GM23338 (cell line): Measurements from ENCODE around the gene SHB. TPM values are rescaled to one million over a fixed set of nuclear protein-coding genes. Genes with fewer than 3 reads are reported as not detected.

Source experiments
- ATAC-seq: fragments of 200-7000 bp; cut with Tn5 transposase; 3 replicates; pipeline ENCODE4 v1.9.1; 2020
- DNase-seq: peaks from one replicate; pipeline ENCODE4 v3.0.0-alpha.2; 2015; ENCODE audit warnings: low spot score
- H2AFZ ChIP-seq: fragments of 200-600 bp; sonication (generic); 2 replicates; pipeline ENCODE4 v1.8.0; 2016; ENCODE audit warnings: antibody characterized with exemption, mild to moderate bottlenecking, moderate library complexity
- H3F3A ChIP-seq: fragments of 200-600 bp; sonication (generic); replicated peaks from 2 replicates; pipeline ENCODE4 v1.8.0; 2017; ENCODE audit warnings: antibody characterized with exemption, mixed run types, low read depth
- H3K27ac ChIP-seq: fragments of 200-600 bp; sonication (generic); 2 replicates; pipeline ENCODE4 v1.6.1; 2016; ENCODE audit warnings: low read depth
- H3K27me3 ChIP-seq: fragments of 200-600 bp; sonication (generic); 2 replicates; pipeline ENCODE4 v1.8.0; 2016; ENCODE audit warnings: mild to moderate bottlenecking, mixed run types, moderate library complexity; ENCODE audit not compliant: insufficient read depth
- H3K36me3 ChIP-seq: fragments of 200-600 bp; sonication (generic); 2 replicates; pipeline ENCODE4 v1.8.0; 2016; ENCODE audit warnings: mild to moderate bottlenecking; ENCODE audit not compliant: insufficient read depth
- H3K4me1 ChIP-seq: fragments of 200-600 bp; sonication (generic); 2 replicates; pipeline ENCODE4 v1.8.0; 2016; ENCODE audit warnings: mild to moderate bottlenecking, moderate library complexity; ENCODE audit not compliant: insufficient read depth
- H3K4me2 ChIP-seq: fragments of 200-600 bp; sonication (generic); 2 replicates; pipeline ENCODE4 v1.7.1; 2017; ENCODE audit warnings: mixed run types
- H3K4me3 ChIP-seq: fragments of 200-600 bp; sonication (generic); 2 replicates; pipeline ENCODE4 v1.6.1; 2016; ENCODE audit warnings: mixed run types
- H3K79me2 ChIP-seq: fragments of 200-600 bp; sonication (generic); replicated peaks from 2 replicates; pipeline ENCODE4 v1.8.0; 2017; ENCODE audit warnings: mild to moderate bottlenecking; ENCODE audit not compliant: insufficient read depth
- H3K9me2 ChIP-seq: fragments of 200-600 bp; sonication (generic); 2 replicates; pipeline ENCODE4 v1.8.0; 2017; ENCODE audit not compliant: insufficient read depth
- H4K20me1 ChIP-seq: fragments of 200-600 bp; sonication (generic); replicated peaks from 2 replicates; pipeline ENCODE4 v1.8.0; 2017; ENCODE audit warnings: mild to moderate bottlenecking; ENCODE audit not compliant: insufficient read depth
- H3K27ac Mint-ChIP-seq: 2 replicates; pipeline ENCODE4 v1.8.0; 2020; ENCODE audit warnings: inconsistent platforms, mild to moderate bottlenecking, moderate library complexity, mixed read lengths
- H3K27me3 Mint-ChIP-seq: 3 replicates; pipeline ENCODE4 v1.8.0; 2022; ENCODE audit warnings: low read depth, mild to moderate bottlenecking, moderate library complexity, mixed read lengths, inconsistent platforms; ENCODE audit not compliant: insufficient read depth, poor library complexity
- H3K36me3 Mint-ChIP-seq: 3 replicates; pipeline ENCODE4 v1.8.0; 2021; ENCODE audit warnings: low read depth, mild to moderate bottlenecking, inconsistent platforms, moderate library complexity, mixed read lengths
- H3K4me1 Mint-ChIP-seq: 3 replicates; pipeline ENCODE4 v1.8.0; 2020; ENCODE audit warnings: mild to moderate bottlenecking, inconsistent platforms, mixed read lengths
- H3K4me3 Mint-ChIP-seq: 3 replicates; pipeline ENCODE4 v1.8.0; 2021; ENCODE audit warnings: moderate library complexity, mild to moderate bottlenecking, inconsistent platforms, mixed read lengths
- H3K9me3 Mint-ChIP-seq: 3 replicates; pipeline ENCODE4 v1.8.0; 2020; ENCODE audit warnings: moderate library complexity, mild to moderate bottlenecking, inconsistent platforms, mixed read lengths
- CREB1 ChIP-seq: fragments of 250-450 bp; sonication (Bioruptor Pico); IDR thresholded peaks from 2 replicates; pipeline ENCODE4 v1.5.0; 2020; ENCODE audit warnings: low read depth, mild to moderate bottlenecking, moderate library complexity
- ETS1 ChIP-seq: IDR thresholded peaks from 2 replicates; pipeline ENCODE4 v1.6.1; 2016; ENCODE audit warnings: antibody characterized with exemption
- EZH2phosphoT487 ChIP-seq: fragments of 200-600 bp; sonication (generic); IDR thresholded peaks from one replicate; pipeline ENCODE4 v1.8.1; 2018; ENCODE audit warnings: antibody characterized with exemption; ENCODE audit not compliant: unreplicated experiment
- NANOG ChIP-seq: IDR thresholded peaks from 2 replicates; pipeline ENCODE4 v1.6.1; 2016; ENCODE audit warnings: antibody characterized with exemption, borderline replicate concordance
- POLR2AphosphoS5 ChIP-seq: IDR thresholded peaks from 2 replicates; pipeline ENCODE4 v1.6.1; 2016; ENCODE audit warnings: antibody characterized with exemption, low read depth
- REST ChIP-seq: IDR thresholded peaks from one replicate; pipeline ENCODE4 v1.6.1; 2018; ENCODE audit warnings: antibody characterized with exemption; ENCODE audit not compliant: unreplicated experiment
- STAT1 ChIP-seq: IDR thresholded peaks from one replicate; pipeline ENCODE4 v1.6.1; 2016; ENCODE audit warnings: antibody characterized with exemption; ENCODE audit not compliant: unreplicated experiment
- polyA plus RNA-seq: library from polyadenylated mRNA; unstranded; fragments of >200 nt; fragmentation: Nextera tagmentation; extraction: Ambion mirVana; gene quantifications from 2 replicates; pipeline ENCODE4 v1.2.1, GENCODE V29; 2016
- total RNA-seq: library from RNA; depleted of rRNA; stranded (reverse); fragments of >200 nt; shearing (Covaris generic); gene quantifications from 2 replicates; pipeline ENCODE4 v1.2.3, GENCODE V29; 2014

Gene SHB
- total and polyA plus RNA-seq, 2 experiments from 2014 or later = 1.5 to 14.0 TPM

GRCh38 chr9:37870799-37871176 is 198.2 kb downstream of the SHB start:
- Histone ChIP-seq H3K36me3 (no peaks in the 10 kb centered on the region), H3K4me1 (no peaks in the 10 kb centered on the region), H3K27me3 (no peaks in the 10 kb centered on the region), H3K4me3 (no peak overlapping the region), H4K20me1 (no peaks in the 10 kb centered on the region), H3K27ac (no peak overlapping the region), H3K79me2 (no peaks in the 10 kb centered on the region), H3K9me2 (no peaks in the 10 kb centered on the region; the same call in 1 of the 2 replicates), H3F3A (no peaks in the 10 kb centered on the region), H3K4me2 (no peak overlapping the region), H2AFZ (no peak overlapping the region)
- no peak for DNase-seq
- peaks cover under 1% of the 10 kb centered on the region; the same call in 2 of the 3 replicates for H3K9me3 Mint-ChIP-seq
- no peaks in the 10 kb centered on the region for H3K4me1 Mint-ChIP-seq
- no peak for TF ChIP-seq ETS1
- no peak for TF ChIP-seq STAT1
- no peak for TF ChIP-seq NANOG
- no peak for TF ChIP-seq REST
- H3K4me3 Mint-ChIP-seq = no peak overlapping the region
- H3K27me3 Mint-ChIP-seq = no peaks in the 10 kb centered on the region
- H3K27ac Mint-ChIP-seq = no peak overlapping the region
- H3K36me3 Mint-ChIP-seq = peaks cover 5% of the 10 kb centered on the region; the same call in 2 of the 3 replicates
- no peak for ATAC-seq

- no peaks in the 10 kb centered on the region for H3K27me3 Mint-ChIP-seq
- H3K4me3 Mint-ChIP-seq = no peak overlapping the region
- H3K27ac ChIP-seq = no peak overlapping the region
- ATAC-seq (no peak), DNase-seq (no peak)
- H3K4me1 ChIP-seq = no peaks in the 10 kb centered on the region
- no peaks in the 10 kb centered on the region for H3K9me2 ChIP-seq
- H2AFZ ChIP-seq = no peak overlapping the region
- no peaks in the 10 kb centered on the region for H3K9me3 Mint-ChIP-seq
- no peaks in the 10 kb centered on the region for H3K27me3 ChIP-seq
- H4K20me1 ChIP-seq = no peaks in the 10 kb centered on the region
- H3F3A ChIP-seq = no peaks in the 10 kb centered on the region
- H3K79me2 ChIP-seq = no peaks in the 10 kb centered on the region
- H3K36me3 ChIP-seq = no peaks in the 10 kb centered on the region
- no peak overlapping the region for H3K4me2 ChIP-seq
- no peaks in the 10 kb centered on the region; the same call in 2 of the 3 replicates for H3K36me3 Mint-ChIP-seq
- H3K27ac Mint-ChIP-seq = no peak overlapping the region
- H3K4me3 ChIP-seq = no peak overlapping the region
- H3K4me1 Mint-ChIP-seq = no peaks in the 10 kb centered on the region
- TF ChIP-seq POLR2AphosphoS5 (no peak), EZH2phosphoT487 (no peak), NANOG (no peak), ETS1 (no peak), CREB1 (CRISPR knock-in tag) (no peak), REST (no peak)
Observed at GRCh38 chr9:37870081-37870798, 198.8 kb downstream of the SHB start.
